ENCODE results near the gene SLC9A4.

Gene SLC9A4

GRCh38 chr2:102514061-102514785, 41.2 kb downstream of the SLC9A4 start:
- H3K9me3 ChIP-seq (ENCODE audit: control insufficient read depth, insufficient read depth, low read length), result no peaks in the 10 kb centered on the region
- no peaks in the 10 kb centered on the region for H3K36me3 ChIP-seq (ENCODE audit: control insufficient read depth, insufficient read depth, low read length)
- no CpG with 5 or more reads among the region's 7 CpGs for WGBS (ENCODE audit: insufficient coverage, insufficient read length)
- H3K27ac ChIP-seq (ENCODE audit: low read length), result no peak overlapping the region
- H3K4me3 ChIP-seq (ENCODE audit: low read length), result no peak overlapping the region
- no peaks in the 10 kb centered on the region for H3K4me1 ChIP-seq (ENCODE audit: control insufficient read depth, insufficient read depth, low read length)
- DNase-seq (ENCODE audit: low read depth, low spot score), result no peak
- H3K27me3 ChIP-seq (ENCODE audit: control insufficient read depth, insufficient read depth, low read length), result no peaks in the 10 kb centered on the region

- no peaks in the 10 kb centered on the region for H3K27me3 ChIP-seq (ENCODE audit: control insufficient read depth, insufficient read depth, low read length)
- WGBS (ENCODE audit: insufficient coverage, insufficient read length), result no CpG with 5 or more reads among the region's 5 CpGs
- no peak for DNase-seq (ENCODE audit: low read depth, low spot score)
- H3K9me3 ChIP-seq (ENCODE audit: control insufficient read depth, insufficient read depth, low read length), result no peaks in the 10 kb centered on the region
- H3K4me1 ChIP-seq (ENCODE audit: control insufficient read depth, insufficient read depth, low read length), result no peaks in the 10 kb centered on the region
- H3K27ac ChIP-seq (ENCODE audit: low read length), result no peak overlapping the region
- no peaks in the 10 kb centered on the region for H3K36me3 ChIP-seq (ENCODE audit: control insufficient read depth, insufficient read depth, low read length)
- H3K4me3 ChIP-seq (ENCODE audit: low read length), result no peak overlapping the region
Measured at GRCh38 chr2:102515851-102516250, 42.8 kb downstream of the SLC9A4 start.

GRCh38 chr2:102518170-102518569, 45.1 kb downstream of the SLC9A4 start:
- Histone ChIP-seq H3K27ac (ENCODE audit: low read length) (no peak overlapping the region), H3K36me3 (ENCODE audit: control insufficient read depth, insufficient read depth, low read length) (no peaks in the 10 kb centered on the region), H3K27me3 (ENCODE audit: control insufficient read depth, insufficient read depth, low read length) (no peaks in the 10 kb centered on the region), H3K4me3 (ENCODE audit: low read length) (no peak overlapping the region), H3K4me1 (ENCODE audit: control insufficient read depth, insufficient read depth, low read length) (no peaks in the 10 kb centered on the region), H3K9me3 (ENCODE audit: control insufficient read depth, insufficient read depth, low read length) (no peaks in the 10 kb centered on the region)
- no CpG with 5 or more reads among the region's 3 CpGs for WGBS (ENCODE audit: insufficient coverage, insufficient read length)
- DNase-seq (ENCODE audit: low read depth, low spot score), result no peak

- peak; percentile 22 for DNase-seq (ENCODE audit: low read depth, low spot score)
- no peaks in the 10 kb centered on the region for H3K36me3 ChIP-seq (ENCODE audit: control insufficient read depth, insufficient read depth, low read length)
- no peaks in the 10 kb centered on the region for H3K9me3 ChIP-seq (ENCODE audit: control insufficient read depth, insufficient read depth, low read length)
- H3K4me3 ChIP-seq (ENCODE audit: low read length), result no peak overlapping the region
- no peaks in the 10 kb centered on the region for H3K4me1 ChIP-seq (ENCODE audit: control insufficient read depth, insufficient read depth, low read length)
- H3K27me3 ChIP-seq (ENCODE audit: control insufficient read depth, insufficient read depth, low read length), result no peaks in the 10 kb centered on the region
- H3K27ac ChIP-seq (ENCODE audit: low read length), result no peak overlapping the region
- no CpG with 5 or more reads among the region's 2 CpGs for WGBS (ENCODE audit: insufficient coverage, insufficient read length)
Measured at GRCh38 chr2:102520009-102520408, 47.0 kb downstream of the SLC9A4 start.

- Histone ChIP-seq H3K9me3 (ENCODE audit: control insufficient read depth, insufficient read depth, low read length) (no peaks in the 10 kb centered on the region), H3K4me1 (ENCODE audit: control insufficient read depth, insufficient read depth, low read length) (no peaks in the 10 kb centered on the region), H3K27me3 (ENCODE audit: control insufficient read depth, insufficient read depth, low read length) (no peaks in the 10 kb centered on the region), H3K36me3 (ENCODE audit: control insufficient read depth, insufficient read depth, low read length) (no peaks in the 10 kb centered on the region), H3K27ac (ENCODE audit: low read length) (no peak overlapping the region), H3K4me3 (ENCODE audit: low read length) (no peak overlapping the region)
- no CpG with 5 or more reads among the region's 1 CpG for WGBS (ENCODE audit: insufficient coverage, insufficient read length)
- no peak for DNase-seq (ENCODE audit: low read depth, low spot score)
Measured at GRCh38 chr2:102520801-102521200, 47.8 kb downstream of the SLC9A4 start.

- WGBS (ENCODE audit: insufficient coverage, insufficient read length), result no CpG with 5 or more reads among the region's 4 CpGs
- Histone ChIP-seq H3K36me3 (ENCODE audit: control insufficient read depth, insufficient read depth, low read length) (no peaks in the 10 kb centered on the region), H3K9me3 (ENCODE audit: control insufficient read depth, insufficient read depth, low read length) (no peaks in the 10 kb centered on the region), H3K27me3 (ENCODE audit: control insufficient read depth, insufficient read depth, low read length) (no peaks in the 10 kb centered on the region), H3K27ac (ENCODE audit: low read length) (no peak overlapping the region), H3K4me1 (ENCODE audit: control insufficient read depth, insufficient read depth, low read length) (no peaks in the 10 kb centered on the region), H3K4me3 (ENCODE audit: low read length) (no peak overlapping the region)
- no peak for DNase-seq (ENCODE audit: low read depth, low spot score)
Measured at GRCh38 chr2:102522162-102522561, 49.1 kb downstream of the SLC9A4 start.

- Histone ChIP-seq H3K4me1 (ENCODE audit: control insufficient read depth, insufficient read depth, low read length) (no peaks in the 10 kb centered on the region), H3K4me3 (ENCODE audit: low read length) (no peak overlapping the region), H3K27me3 (ENCODE audit: control insufficient read depth, insufficient read depth, low read length) (no peaks in the 10 kb centered on the region), H3K27ac (ENCODE audit: low read length) (no peak overlapping the region), H3K36me3 (ENCODE audit: control insufficient read depth, insufficient read depth, low read length) (no peaks in the 10 kb centered on the region), H3K9me3 (ENCODE audit: control insufficient read depth, insufficient read depth, low read length) (no peaks in the 10 kb centered on the region)
- no CpG with 5 or more reads among the region's 3 CpGs for WGBS (ENCODE audit: insufficient coverage, insufficient read length)
- DNase-seq (ENCODE audit: low read depth, low spot score), result no peak
Measured at GRCh38 chr2:102522890-102523289, 49.9 kb downstream of the SLC9A4 start.

GRCh38 chr2:102523651-102524050, 50.6 kb downstream of the SLC9A4 start:
- H3K27ac ChIP-seq (ENCODE audit: low read length), result no peak overlapping the region
- no peaks in the 10 kb centered on the region for H3K27me3 ChIP-seq (ENCODE audit: control insufficient read depth, insufficient read depth, low read length)
- no peaks in the 10 kb centered on the region for H3K9me3 ChIP-seq (ENCODE audit: control insufficient read depth, insufficient read depth, low read length)
- no peaks in the 10 kb centered on the region for H3K4me1 ChIP-seq (ENCODE audit: control insufficient read depth, insufficient read depth, low read length)
- no CpG with 5 or more reads among the region's 3 CpGs for WGBS (ENCODE audit: insufficient coverage, insufficient read length)
- DNase-seq (ENCODE audit: low read depth, low spot score), result no peak
- H3K36me3 ChIP-seq (ENCODE audit: control insufficient read depth, insufficient read depth, low read length), result no peaks in the 10 kb centered on the region
- no peak overlapping the region for H3K4me3 ChIP-seq (ENCODE audit: low read length)

GRCh38 chr2:102527086-102527485, 54.1 kb downstream of the SLC9A4 start:
- no peaks in the 10 kb centered on the region for H3K27me3 ChIP-seq (ENCODE audit: control insufficient read depth, insufficient read depth, low read length)
- no peak overlapping the region for H3K4me3 ChIP-seq (ENCODE audit: low read length)
- no peaks in the 10 kb centered on the region for H3K4me1 ChIP-seq (ENCODE audit: control insufficient read depth, insufficient read depth, low read length)
- DNase-seq (ENCODE audit: low read depth, low spot score), result no peak
- no peak overlapping the region for H3K27ac ChIP-seq (ENCODE audit: low read length)
- H3K36me3 ChIP-seq (ENCODE audit: control insufficient read depth, insufficient read depth, low read length), result no peaks in the 10 kb centered on the region
- H3K9me3 ChIP-seq (ENCODE audit: control insufficient read depth, insufficient read depth, low read length), result no peaks in the 10 kb centered on the region

GRCh38 chr2:102538491-102538890, 65.5 kb downstream of the SLC9A4 start:
- Histone ChIP-seq H3K4me1 (ENCODE audit: control insufficient read depth, insufficient read depth, low read length) (no peaks in the 10 kb centered on the region), H3K4me3 (ENCODE audit: low read length) (no peak overlapping the region), H3K9me3 (ENCODE audit: control insufficient read depth, insufficient read depth, low read length) (no peaks in the 10 kb centered on the region), H3K36me3 (ENCODE audit: control insufficient read depth, insufficient read depth, low read length) (no peaks in the 10 kb centered on the region), H3K27ac (ENCODE audit: low read length) (no peak overlapping the region), H3K27me3 (ENCODE audit: control insufficient read depth, insufficient read depth, low read length) (no peaks in the 10 kb centered on the region)
- WGBS (ENCODE audit: insufficient coverage, insufficient read length), result no CpG with 5 or more reads among the region's 2 CpGs
- no peak for DNase-seq (ENCODE audit: low read depth, low spot score)

GRCh38 chr2:102540882-102541281, 67.9 kb downstream of the SLC9A4 start:
- Histone ChIP-seq H3K27me3 (ENCODE audit: control insufficient read depth, insufficient read depth, low read length) (no peaks in the 10 kb centered on the region), H3K9me3 (ENCODE audit: control insufficient read depth, insufficient read depth, low read length) (no peaks in the 10 kb centered on the region), H3K4me3 (ENCODE audit: low read length) (no peak overlapping the region), H3K36me3 (ENCODE audit: control insufficient read depth, insufficient read depth, low read length) (no peaks in the 10 kb centered on the region), H3K27ac (ENCODE audit: low read length) (no peak overlapping the region), H3K4me1 (ENCODE audit: control insufficient read depth, insufficient read depth, low read length) (no peaks in the 10 kb centered on the region)
- no CpG with 5 or more reads among the region's 4 CpGs for WGBS (ENCODE audit: insufficient coverage, insufficient read length)
- no peak for DNase-seq (ENCODE audit: low read depth, low spot score)
